ENCODE measurements around the gene MYH7B. TPM values are rescaled to one million over a fixed set of nuclear protein-coding genes. Genes with fewer than 3 reads are reported as not detected.

MYH7B gene
- total and polyA plus RNA-seq, 2 donors (not counting 1 experiment from before 2014, with no cell fraction given), result 0.03 to 0.33 TPM

DNA sequence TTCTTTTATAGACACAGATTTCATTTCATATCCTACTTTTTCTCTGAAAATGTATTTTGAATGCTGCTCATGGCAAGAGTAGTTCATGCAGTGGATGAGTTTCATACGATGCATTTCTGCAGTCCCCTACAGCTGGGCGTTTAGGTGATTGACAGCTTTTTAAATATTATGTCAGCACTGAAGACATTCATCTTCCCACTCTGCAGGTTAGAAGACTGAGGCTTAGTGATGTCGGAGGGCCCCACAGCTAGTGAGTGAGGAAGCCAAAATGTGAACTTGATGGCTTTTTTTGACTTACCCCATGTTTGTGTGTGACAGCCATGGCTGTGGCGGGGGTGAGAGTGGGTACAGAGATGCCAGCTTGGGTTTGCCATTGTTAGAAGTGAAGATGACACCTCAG is 33.5 kb downstream of the MYH7B start:
- Histone ChIP-seq H3K4me2 (ENCODE audit: extremely low read depth, insufficient read depth, low read length) (no peak overlapping the region), H4K20me1 (ENCODE audit: control insufficient read depth, extremely low read depth, insufficient read depth, low read length) (no peaks in the 10 kb centered on the region), H3K79me2 (ENCODE audit: control insufficient read depth, insufficient read depth, low read length) (no peaks in the 10 kb centered on the region), H3K27ac (ENCODE audit: insufficient read depth, low read length) (no peak overlapping the region), H3K9me3 (ENCODE audit: control insufficient read depth, insufficient read depth, low read depth, low read length) (no peaks in the 10 kb centered on the region), H3K9ac (ENCODE audit: insufficient read depth, low read length) (no peak overlapping the region), H3K36me3 (ENCODE audit: control insufficient read depth, insufficient read depth, low read length) (peaks cover 1% of the 10 kb centered on the region), H3K4me1 (ENCODE audit: control insufficient read depth, extremely low read depth, insufficient read depth, low read length) (no peaks in the 10 kb centered on the region), H3K4me3 (replicated peaks in 1 of 4; ENCODE audit: control extremely low read depth in 1 of 4, insufficient read depth in 1 of 4, low read depth in 3 of 4, low read length in 4 of 4) (no peak overlapping the region), H2AFZ (ENCODE audit: low read length) (no peak overlapping the region), H3K27me3 (ENCODE audit: control insufficient read depth, insufficient read depth, low read length) (no peaks in the 10 kb centered on the region)
- TF ChIP-seq, protein P1, sequence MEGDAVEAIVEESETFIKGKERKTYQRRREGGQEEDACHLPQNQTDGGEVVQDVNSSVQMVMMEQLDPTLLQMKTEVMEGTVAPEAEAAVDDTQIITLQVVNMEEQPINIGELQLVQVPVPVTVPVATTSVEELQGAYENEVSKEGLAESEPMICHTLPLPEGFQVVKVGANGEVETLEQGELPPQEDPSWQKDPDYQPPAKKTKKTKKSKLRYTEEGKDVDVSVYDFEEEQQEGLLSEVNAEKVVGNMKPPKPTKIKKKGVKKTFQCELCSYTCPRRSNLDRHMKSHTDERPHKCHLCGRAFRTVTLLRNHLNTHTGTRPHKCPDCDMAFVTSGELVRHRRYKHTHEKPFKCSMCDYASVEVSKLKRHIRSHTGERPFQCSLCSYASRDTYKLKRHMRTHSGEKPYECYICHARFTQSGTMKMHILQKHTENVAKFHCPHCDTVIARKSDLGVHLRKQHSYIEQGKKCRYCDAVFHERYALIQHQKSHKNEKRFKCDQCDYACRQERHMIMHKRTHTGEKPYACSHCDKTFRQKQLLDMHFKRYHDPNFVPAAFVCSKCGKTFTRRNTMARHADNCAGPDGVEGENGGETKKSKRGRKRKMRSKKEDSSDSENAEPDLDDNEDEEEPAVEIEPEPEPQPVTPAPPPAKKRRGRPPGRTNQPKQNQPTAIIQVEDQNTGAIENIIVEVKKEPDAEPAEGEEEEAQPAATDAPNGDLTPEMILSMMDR (conservative IDR thresholded peaks at IDR 0.05 in 1 of 2, IDR thresholded peaks at IDR 0.05 in 1 of 2; ENCODE audit: low read depth in 1 of 2, low read length in 2 of 2), result no peak
- TF ChIP-seq EZH2 (IDR thresholded peaks at IDR 0.05; ENCODE audit: low read length, missing control alignments), result no peak
- DNase-seq (ENCODE audit: low read depth in 2 of 2), result no peak

DNA sequence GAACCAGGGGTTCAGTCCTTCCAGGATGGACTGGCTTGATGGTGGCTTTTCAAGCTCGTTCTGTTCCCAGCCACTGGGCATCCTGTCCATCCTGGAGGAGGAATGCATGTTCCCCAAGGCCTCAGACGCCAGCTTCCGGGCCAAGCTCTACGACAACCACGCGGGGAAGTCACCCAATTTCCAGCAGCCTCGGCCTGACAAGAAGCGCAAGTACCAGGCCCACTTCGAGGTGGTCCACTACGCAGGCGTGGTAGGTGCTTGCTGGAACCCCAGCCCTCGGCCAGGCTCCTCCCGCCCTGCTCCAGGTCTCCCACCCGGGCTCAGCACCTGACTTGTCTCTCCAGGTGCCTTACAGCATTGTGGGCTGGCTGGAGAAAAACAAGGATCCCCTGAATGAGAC is 34.0 kb downstream of the MYH7B start:
- Histone ChIP-seq H2AFZ (ENCODE audit: low read length) (no peak overlapping the region), H3K9ac (ENCODE audit: insufficient read depth, low read length) (no peak overlapping the region), H3K9me3 (ENCODE audit: control insufficient read depth, insufficient read depth, low read depth, low read length) (no peaks in the 10 kb centered on the region), H3K4me1 (ENCODE audit: control insufficient read depth, extremely low read depth, insufficient read depth, low read length) (no peaks in the 10 kb centered on the region), H3K4me2 (ENCODE audit: extremely low read depth, insufficient read depth, low read length) (no peak overlapping the region), H3K79me2 (ENCODE audit: control insufficient read depth, insufficient read depth, low read length) (no peaks in the 10 kb centered on the region), H3K27ac (ENCODE audit: insufficient read depth, low read length) (no peak overlapping the region), H3K27me3 (ENCODE audit: control insufficient read depth, insufficient read depth, low read length) (no peaks in the 10 kb centered on the region), H3K4me3 (replicated peaks in 1 of 4; ENCODE audit: control extremely low read depth in 1 of 4, insufficient read depth in 1 of 4, low read depth in 3 of 4, low read length in 4 of 4) (no peak overlapping the region), H3K36me3 (ENCODE audit: control insufficient read depth, insufficient read depth, low read length) (peaks cover 1% of the 10 kb centered on the region), H4K20me1 (ENCODE audit: control insufficient read depth, extremely low read depth, insufficient read depth, low read length) (no peaks in the 10 kb centered on the region)
- no peak for DNase-seq (ENCODE audit: low read depth in 2 of 2)
- TF ChIP-seq, protein P1 (conservative IDR thresholded peaks at IDR 0.05 in 1 of 2, IDR thresholded peaks at IDR 0.05 in 1 of 2; ENCODE audit: low read depth in 1 of 2, low read length in 2 of 2), result no peak
- no peak for TF ChIP-seq EZH2 (IDR thresholded peaks at IDR 0.05; ENCODE audit: low read length, missing control alignments)

DNA sequence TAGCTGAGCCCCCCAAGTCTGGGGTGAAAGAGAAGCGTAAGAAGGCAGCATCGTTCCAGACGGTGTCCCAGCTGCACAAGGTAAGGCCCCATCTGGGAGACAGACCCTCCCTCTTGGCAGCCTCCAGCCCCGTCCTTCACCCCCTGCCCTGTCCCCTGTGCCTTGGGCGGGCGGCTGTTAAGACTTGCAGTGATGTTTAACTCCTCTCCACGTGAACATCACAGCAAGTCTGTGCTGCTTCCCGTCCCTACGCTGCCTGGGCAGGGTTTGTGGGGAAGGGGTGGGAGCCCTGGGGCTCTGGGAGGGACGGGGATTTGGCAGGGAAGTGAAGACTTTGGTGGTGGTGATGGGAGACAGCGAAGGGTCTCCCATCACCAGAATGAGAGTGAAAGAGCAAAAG is 34.6 kb downstream of the MYH7B start:
- H3K36me3 ChIP-seq (ENCODE audit: control insufficient read depth, insufficient read depth, low read length), result peaks cover 1% of the 10 kb centered on the region
- DNase-seq (ENCODE audit: low read depth in 2 of 2), result no peak
- no peak overlapping the region for H2AFZ ChIP-seq (ENCODE audit: low read length)
- H3K4me2 ChIP-seq (ENCODE audit: extremely low read depth, insufficient read depth, low read length), result no peak overlapping the region
- no peaks in the 10 kb centered on the region for H4K20me1 ChIP-seq (ENCODE audit: control insufficient read depth, extremely low read depth, insufficient read depth, low read length)
- no peaks in the 10 kb centered on the region for H3K79me2 ChIP-seq (ENCODE audit: control insufficient read depth, insufficient read depth, low read length)
- H3K27me3 ChIP-seq (ENCODE audit: control insufficient read depth, insufficient read depth, low read length), result no peaks in the 10 kb centered on the region
- no peak for TF ChIP-seq EZH2 (IDR thresholded peaks at IDR 0.05; ENCODE audit: low read length, missing control alignments)
- TF ChIP-seq, protein P1 (conservative IDR thresholded peaks at IDR 0.05 in 1 of 2, IDR thresholded peaks at IDR 0.05 in 1 of 2; ENCODE audit: low read depth in 1 of 2, low read length in 2 of 2), result no peak
- no peaks in the 10 kb centered on the region for H3K4me1 ChIP-seq (ENCODE audit: control insufficient read depth, extremely low read depth, insufficient read depth, low read length)
- H3K9me3 ChIP-seq (ENCODE audit: control insufficient read depth, insufficient read depth, low read depth, low read length), result no peaks in the 10 kb centered on the region
- no peak overlapping the region for H3K4me3 ChIP-seq (replicated peaks in 1 of 4; ENCODE audit: control extremely low read depth in 1 of 4, insufficient read depth in 1 of 4, low read depth in 3 of 4, low read length in 4 of 4)
- no peak overlapping the region for H3K9ac ChIP-seq (ENCODE audit: insufficient read depth, low read length)
- no peak overlapping the region for H3K27ac ChIP-seq (ENCODE audit: insufficient read depth, low read length)
